NOMO-1 (cell line): ENCODE measurements around the gene AZIN2.
"Not testable (repeated sequence)": the region's sequence is repeated elsewhere in the genome, so short reads cannot be mapped to it uniquely, and the experiment has no call there.

Experiments used
- DNase-seq, 2 experiments: peaks; one replicate each; lab custom pipeline; 2025; ENCODE audit not compliant: unreplicated experiment in 2 of 2; lab: John Stamatoyannopoulos, UW

AZIN2 gene

DNA sequence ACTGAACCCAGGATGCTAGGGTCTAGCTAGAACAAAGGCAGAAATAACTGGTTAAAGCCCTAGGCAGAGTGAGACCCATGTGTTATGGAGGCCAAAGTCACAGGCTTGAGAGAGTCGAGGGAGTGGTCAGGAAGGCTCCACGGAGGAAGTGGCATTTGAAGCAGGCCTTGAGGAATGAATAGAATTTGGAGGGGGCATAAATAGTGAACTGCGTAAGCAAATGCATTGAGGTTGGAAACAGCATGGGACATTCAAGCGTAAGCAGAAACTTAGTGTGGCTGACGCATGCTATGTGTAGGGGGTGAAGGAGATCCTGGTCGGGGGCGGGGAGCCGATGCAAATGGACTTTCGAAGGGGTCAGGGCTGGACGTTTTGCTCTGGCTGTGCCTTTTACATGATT lies 11.5 kb downstream of the AZIN2 start:
- no peak for DNase-seq

DNA sequence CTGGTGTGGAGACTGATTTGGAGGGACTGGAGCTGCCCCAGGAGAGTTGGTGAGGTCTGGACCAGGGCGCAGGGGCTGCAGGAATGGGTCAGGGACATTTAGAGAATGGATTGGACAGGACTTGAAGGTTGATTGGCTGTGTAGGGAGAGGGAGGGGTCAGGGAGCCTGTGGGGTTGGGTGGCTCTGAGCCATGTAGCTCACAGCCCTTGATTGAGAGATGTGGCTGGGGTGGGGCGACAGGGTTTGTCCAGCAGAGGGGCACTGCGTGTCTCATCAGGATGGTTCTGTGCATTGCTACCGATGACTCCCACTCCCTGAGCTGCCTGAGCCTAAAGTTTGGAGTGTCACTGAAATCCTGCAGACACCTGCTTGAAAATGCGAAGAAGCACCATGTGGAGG lies 12.1 kb downstream of the AZIN2 start:
- no peak for DNase-seq

DNA sequence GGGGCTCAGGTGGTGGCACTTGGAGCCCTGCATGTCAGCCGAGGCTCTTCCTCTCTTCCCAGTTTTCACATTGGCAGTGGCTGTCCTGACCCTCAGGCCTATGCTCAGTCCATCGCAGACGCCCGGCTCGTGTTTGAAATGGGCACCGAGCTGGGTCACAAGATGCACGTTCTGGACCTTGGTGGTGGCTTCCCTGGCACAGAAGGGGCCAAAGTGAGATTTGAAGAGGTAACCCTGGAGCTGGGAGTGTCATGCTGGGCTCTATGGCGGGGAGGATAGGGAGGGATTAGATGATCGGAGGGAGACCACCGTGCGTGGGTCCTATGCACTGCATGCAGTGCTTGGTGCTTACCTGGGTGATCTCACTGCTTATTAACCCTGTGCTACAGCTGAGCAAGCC lies 13.5 kb downstream of the AZIN2 start:
- DNase-seq, result no peak

DNA sequence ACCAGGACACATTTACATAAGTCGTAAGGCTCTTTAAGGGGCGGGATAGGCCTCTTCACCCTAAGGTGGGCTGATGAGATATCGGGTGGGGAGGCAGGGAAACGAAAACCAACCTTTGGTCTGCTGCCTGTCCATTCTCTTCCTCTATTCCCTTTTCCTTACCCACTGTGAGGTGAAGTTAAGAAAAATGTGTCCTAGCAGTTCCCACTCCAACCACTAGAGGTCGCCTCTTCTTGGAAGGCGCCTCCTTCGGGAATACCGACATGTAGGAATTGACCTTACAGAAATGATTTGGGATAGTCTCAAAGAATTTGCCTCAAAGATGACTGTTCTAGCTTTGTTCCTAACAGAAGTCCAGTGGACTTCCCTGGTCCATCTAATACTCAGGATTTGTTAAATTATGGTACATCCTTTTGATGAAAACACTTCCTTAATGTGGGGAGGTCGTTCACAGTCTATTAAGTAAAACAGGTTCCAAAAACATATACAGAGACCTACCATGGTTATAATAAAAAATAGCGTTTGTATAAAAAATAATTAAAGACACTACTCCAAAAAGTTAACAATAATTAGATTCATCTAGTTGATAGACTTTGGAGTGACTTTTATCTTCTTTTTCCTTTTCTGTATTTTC lies 14.1 kb downstream of the AZIN2 start:
- DNase-seq, result no peak

DNA sequence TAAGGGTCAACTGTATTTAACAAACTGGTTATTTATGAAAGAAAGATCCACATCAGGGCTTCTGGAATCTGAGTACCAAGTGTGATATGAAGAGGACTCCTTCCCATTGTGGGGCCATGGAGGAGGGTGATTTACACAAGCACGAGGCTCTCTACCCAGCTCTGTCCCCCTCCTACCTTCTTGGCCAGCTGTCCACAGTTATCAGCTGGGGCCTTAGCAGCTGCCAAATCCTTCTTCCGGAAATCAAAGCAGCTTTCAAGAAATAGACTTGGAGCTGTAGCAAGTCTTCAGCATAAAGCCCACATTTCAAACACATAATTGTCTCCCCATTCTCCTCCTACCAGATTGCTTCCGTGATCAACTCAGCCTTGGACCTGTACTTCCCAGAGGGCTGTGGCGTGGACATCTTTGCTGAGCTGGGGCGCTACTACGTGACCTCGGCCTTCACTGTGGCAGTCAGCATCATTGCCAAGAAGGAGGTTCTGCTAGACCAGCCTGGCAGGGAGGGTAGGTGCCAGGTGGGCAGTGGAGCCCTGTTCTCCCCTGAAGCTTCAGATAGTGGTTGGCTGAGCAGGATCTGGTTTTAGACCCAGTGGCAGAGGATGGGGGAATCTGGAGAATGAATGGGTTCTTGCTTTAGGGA lies 15.5 kb downstream of the AZIN2 start:
- no peak for DNase-seq

DNA sequence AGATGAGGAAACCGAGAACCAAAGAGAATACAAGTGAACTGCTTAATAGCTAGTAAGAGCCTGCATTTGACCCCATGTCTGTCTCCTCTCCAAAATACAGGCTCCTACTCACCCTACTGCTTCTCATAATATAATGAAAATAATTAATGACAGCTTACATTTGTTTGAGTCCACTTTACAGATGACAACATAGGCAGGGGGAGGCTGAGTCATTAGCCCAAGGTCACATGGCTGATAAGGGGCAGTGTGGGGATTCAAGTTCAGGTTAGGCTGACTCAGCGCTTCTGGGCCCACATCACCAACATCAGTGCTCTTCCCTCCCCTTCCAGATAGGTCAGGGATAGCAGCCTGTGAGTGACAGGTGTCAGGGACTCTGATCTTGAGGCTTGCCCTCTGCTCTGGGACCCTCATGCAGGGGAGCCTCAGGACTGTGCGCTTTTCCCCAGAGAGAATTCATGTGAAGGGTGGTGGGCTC lies 16.2 kb downstream of the AZIN2 start:
- no peak for DNase-seq

DNA sequence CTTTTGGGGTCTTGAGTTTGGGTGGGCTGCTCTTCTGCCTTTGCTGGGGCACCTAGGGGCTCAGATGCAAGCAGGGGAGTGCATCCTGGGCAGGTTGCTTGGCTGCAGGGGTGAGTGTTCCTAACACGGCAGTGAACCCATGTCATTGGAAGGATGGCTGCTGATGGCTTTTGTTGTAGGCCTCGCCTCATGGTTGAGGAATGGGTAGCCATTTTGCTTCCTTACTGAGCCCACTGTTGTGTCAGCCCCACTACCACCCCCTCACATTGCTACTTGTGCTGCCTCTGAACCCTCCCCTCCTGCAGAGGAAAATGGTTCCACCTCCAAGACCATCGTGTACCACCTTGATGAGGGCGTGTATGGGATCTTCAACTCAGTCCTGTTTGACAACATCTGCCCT lies 16.8 kb downstream of the AZIN2 start:
- DNase-seq, result no peak

DNA sequence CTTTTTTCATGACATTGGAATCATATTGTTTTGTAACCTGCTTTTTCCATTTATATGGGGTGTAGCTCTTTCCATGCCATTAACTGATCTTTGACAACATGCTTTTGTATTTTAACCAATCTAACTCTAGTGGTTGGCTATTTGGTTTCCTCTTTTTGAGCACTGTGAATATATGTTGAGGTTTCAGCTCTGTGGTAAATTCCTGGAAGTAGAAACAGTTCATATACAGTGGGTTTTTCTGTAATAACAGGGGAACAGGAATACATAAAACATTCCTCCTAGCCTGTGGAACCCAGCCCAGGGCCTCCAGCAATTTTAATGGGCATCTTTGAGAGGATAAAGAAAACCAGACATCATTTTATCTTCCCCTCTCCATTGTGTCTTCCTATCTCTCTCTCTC lies 17.4 kb downstream of the AZIN2 start:
- no peak for DNase-seq

DNA sequence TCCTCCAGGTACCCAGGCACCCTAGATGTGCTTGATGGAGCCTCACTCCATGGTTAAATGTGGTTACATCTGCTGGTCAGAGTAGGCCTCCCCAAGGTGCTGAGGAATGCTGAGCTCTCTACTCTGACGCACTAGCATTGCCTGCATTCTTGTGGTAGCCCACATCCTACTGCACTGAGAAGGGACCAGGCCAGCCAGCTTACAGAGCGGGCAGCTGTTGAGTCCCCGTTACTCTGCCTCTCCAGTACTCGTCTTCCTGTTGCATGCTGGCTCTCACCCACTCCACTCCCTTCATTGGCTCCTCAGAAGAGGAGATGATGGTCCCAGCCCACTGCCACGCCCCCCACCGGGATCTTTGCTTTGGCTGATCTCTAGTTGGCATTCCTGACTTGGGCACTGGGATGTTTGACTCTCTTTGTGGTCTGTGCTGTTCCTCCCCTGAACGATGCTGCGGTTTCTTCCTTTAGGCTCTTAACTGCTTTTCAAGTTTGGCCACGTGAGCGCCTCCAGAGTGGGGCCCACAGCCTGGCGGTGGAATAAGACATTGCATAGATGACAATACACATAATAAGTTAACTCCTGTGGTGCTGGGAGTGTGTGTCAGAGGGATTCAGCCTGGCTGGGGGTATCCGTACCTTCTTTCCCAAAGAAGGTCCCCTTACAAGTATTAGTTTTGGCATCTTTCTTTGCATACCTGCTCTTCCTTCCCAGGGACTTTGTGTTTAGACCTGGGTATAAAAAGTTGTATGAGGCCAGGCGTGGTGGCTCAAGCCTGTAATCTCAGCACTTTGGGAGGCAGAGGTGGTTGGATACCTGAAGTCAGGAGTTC lies 18.6 kb downstream of the AZIN2 start:
- no peak for DNase-seq

DNA sequence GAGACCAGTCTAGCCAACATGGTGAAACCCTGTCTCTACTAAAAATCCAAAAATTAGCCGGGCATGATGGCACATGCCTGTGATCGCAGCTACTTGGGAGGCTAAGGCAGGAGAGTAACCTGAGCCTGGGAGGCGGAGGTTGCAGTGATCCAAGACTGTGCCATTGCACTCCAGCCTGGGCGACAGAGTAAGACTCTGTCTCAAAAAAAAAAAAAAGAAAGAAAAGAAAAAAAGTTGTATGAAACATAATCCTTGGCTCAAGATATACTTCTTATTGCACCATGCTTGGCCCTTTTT lies 19.1 kb downstream of the AZIN2 start:
- not testable (repeated sequence) for DNase-seq

DNA sequence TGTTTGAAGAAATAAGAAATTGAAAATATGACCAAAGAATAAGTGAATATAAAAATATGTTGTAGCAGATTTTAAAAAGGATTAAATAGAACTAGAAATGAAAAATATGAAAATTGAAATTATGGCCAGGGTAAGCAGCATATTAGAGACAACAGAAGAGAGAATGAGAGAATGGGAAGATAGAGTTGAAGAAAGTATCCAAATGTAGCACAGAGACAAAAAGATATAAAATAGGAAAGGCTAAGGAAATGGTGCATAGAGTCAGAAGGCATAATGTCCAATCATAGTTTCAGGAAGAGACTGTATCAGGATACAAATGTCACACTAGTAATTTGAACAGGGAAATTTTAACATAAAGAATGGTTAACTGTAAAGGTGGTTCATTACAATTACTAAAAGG lies 29.5 kb downstream of the AZIN2 start:
- no peak for DNase-seq

DNA sequence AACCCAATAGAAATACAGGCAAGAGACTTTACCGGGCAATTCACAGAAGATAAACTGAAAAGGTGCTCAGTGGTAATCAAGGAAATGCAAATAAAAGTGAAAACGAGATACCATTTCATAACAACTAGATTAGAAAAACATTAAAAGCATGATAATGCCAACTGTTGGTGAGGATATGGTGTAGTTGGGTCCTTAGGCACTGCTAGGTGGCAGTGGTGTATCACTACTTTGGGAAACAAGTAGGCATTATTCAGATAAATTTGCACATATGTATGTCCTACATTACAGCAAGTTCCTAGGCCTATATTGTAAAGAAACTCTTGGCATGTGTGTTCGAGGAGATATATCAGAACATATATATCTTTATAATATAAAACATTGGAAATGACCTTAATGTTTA lies 31.0 kb downstream of the AZIN2 start:
- DNase-seq, result peak in 1 of 2 experiments; percentile 15

DNA sequence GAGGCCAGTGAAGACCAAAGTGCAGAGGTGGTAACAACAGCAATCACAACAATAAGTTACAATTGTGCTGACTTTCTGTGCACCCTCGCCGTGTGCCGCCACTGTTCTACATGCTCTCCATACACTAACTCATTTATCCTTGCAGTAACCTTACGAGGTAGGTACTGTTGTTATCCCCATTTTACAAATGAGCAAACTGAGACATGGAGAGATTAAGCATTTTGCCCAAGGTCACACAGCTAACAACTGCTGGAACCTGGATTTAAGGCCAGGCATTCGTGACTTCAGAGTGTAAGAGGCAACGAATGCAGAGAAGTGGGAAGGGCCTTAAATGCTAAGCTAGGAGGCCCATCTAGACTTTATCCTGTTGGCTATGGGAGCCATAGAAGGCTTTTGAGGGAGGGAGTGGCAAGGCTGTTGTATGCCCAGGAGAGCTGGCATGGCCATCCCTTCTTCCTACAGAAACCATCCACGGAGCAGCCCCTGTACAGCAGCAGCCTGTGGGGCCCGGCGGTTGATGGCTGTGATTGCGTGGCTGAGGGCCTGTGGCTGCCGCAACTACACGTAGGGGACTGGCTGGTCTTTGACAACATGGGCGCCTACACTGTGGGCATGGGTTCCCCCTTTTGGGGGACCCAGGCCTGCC lies 36.6 kb downstream of the AZIN2 start:
- no peak for DNase-seq

DNA sequence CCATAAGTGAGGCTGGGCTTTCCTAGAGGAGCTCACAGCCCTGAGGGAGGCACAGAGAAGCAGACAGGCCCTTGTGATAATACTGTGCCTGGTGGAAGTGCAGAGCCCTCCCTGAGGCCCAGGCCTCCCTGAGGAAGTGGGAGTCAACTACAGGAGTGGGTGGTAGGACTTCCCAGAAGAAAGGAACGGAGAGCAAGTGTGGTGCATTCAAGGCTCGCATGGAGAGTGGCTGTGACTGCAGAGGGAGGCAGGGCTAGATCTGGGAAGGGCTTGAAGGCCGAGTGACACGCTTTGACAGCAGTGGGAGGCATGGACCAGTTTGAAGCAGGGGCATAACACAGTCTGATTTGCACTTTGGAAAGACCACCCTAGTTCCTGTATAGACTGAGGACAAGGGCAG lies 37.3 kb downstream of the AZIN2 start:
- DNase-seq, result no peak

DNA sequence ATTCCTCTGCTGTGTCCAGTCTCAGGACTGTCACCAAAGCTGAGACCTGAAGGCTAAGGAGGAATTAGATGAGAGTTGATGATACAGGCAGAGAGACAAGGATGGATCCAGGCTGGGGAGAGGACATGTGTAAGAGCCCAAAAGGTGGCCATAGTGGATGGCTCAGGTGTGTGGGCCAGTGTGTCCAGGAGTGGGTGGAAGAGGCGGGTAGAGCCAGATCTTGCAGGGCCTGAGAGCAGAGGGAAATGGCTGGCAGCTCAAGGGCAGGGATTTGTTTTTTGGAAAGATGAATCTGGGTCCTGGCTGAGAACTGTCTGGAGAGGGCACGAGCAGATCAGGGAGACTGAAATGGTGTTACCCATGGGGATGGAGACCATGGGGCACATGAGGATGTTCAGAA lies 38.1 kb downstream of the AZIN2 start:
- DNase-seq, result no peak

DNA sequence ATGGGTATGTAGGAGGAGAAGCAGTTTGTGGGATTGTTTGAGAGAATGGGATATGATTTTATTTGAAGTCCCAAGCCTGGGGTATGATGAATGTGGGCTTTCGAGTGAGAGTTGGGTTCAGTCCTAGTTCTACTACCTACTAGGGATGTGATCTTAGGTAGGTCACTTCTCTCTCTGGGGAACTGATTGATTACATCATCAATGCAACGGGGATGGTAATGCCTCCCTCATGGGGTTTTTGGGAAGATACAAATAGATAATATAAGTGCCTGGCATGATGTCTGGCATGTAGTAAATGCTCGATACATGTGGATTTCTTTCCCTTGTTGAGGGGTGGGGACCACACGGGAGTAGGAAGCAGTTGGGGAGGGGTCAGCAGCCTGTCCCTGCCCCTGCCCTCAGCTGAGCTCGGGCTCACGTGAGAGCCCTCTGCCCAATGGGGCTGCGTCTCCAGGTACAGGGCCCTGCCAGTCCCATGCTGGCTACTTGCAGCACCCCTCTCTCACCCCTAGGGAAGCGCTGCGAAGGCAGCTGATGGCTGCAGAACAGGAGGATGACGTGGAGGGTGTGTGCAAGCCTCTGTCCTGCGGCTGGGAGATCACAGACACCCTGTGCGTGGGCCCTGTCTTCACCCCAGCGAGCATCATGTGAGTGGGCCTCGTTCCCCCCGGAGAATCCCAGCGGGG lies 38.7 kb downstream of the AZIN2 start:
- DNase-seq, result no peak

DNA sequence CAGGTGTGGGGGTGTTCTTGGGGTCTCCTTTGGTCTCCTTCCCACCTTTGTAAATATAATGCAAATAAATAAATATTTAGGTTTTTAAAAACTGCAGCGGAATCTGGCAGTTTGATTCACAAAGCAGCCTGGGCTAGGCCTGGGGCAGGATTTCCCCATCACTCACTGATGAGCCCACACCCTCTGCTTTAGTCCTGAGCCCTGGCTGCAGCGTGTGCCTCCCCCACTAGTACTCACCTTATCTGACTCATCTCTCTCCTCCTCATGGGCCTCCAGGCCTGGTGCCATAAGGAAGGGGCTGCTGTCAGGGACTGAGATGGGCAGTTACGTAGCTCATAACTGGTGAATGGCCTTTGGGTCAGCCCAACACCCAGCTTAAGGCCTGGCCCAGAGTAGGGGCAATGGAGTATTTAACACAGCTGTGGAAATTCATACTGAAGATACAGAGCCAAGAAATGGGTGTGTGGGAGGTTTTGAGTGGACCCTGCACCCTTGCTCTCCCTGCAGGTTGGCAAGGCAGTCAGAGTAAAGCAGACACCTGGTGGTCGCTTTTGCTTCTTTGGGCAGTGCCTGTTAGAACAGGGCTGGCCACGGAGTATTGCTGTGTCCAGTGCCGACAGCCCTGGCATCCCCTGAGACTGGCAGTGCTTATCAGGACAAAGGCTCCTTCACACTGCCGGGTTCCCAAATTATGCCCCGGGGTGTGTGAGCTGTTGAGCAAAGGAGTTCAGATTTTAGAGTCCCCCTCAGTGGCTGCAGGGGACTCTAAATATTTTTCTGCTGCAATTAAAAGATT lies 39.7 kb downstream of the AZIN2 start:
- DNase-seq, result no peak

DNA sequence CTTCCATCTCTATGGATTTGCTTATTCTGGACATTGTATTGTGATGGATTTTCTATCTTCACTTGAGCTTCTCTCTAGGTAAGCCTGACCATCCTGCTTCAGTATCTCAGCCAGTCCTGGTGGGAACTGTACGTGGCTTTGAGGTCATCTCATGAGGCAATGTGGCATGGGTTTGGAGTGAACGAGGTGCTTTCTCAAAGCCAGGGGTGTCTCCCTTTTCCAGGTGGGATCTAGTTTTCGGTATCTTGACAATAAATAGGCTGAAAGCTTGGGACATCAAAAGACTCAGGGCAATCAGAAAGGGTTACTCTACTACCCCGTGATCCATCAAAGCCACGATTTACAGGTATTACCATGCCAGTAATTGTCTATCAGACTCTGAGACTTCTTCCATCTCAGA lies 40.8 kb downstream of the AZIN2 start:
- no peak for DNase-seq

DNA sequence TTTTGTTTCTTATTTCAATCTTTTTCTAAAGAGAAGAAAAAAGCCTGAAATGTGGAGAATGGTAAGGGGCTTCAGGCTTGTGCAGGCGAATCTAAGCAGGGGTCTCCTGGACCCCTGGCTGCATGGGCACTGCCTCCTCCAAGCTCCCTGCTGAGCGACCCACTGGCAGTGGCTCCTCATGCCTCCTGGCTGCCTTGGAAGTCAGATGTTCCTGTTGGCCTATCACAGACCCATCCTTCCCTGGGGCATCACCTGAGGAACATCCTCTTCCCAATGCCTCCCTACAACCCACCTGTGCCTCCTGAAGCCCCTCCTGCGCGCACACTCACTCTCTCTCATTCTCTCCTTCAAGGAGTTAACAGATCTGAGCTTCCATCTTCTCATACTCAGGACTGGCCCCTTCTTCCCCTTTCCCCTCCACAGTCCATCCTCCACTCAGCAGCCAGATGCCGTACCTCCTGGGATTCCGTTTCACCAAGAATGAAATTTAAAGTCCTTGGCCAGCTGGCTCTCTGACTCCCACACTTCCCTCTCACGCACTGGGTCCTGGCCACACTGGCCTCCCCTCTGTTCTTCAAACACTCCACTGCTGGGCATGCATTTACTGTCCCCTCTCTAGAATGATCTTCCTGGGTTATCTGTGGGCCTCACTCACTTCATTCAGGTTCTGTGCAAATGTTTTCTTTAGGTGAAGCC lies 41.7 kb downstream of the AZIN2 start:
- DNase-seq, result no peak

DNA sequence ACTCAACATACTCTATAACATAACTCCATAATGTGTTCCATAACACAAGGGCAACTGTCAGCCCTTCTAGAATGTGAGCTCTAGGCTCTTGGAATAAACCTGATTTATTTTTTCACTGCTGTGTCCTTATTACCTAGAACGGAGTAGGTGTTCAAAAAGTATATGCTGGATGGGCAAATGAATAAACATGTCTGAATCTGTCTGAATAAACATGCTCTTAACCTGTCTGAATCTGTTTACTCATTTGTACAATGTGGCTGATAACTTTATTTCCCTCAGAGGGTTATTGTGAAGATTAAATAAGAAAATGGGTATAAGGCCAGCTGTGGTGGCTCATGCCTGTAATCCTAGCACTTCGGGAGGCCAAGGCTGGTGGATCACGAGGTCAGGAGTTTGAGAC lies 42.3 kb downstream of the AZIN2 start:
- no peak for DNase-seq
